Stimulated activated CD4-positive, alpha-beta T cell treated with anti-CD3 and anti-CD28 coated beads, Interleukin-2, amount 100 ng/mL, for 4 hours (primary cell): Measurements from ENCODE around the gene NACC2.

Experiments
- DNase-seq: peaks from one replicate; pipeline ENCODE4 v3.0.0-alpha.2; 2020; ENCODE audit warnings: low read depth

NACC2 gene

GRCh38 chr9:136021872-136022681 lies 73.0 kb downstream of the NACC2 start:
- DNase-seq: no peak

- DNase-seq: no peak
These were observed 73.8 kb downstream of the NACC2 start for GRCh38 chr9:136021171-136021871.

GRCh38 chr9:136020671-136021070 lies 74.4 kb downstream of the NACC2 start:
- no peak for DNase-seq

GRCh38 chr9:136020206-136020605 lies 74.9 kb downstream of the NACC2 start:
- no peak for DNase-seq

- no peak for DNase-seq
These were observed 75.4 kb downstream of the NACC2 start for GRCh38 chr9:136019681-136020060.

- DNase-seq: no peak
These were observed 75.9 kb downstream of the NACC2 start for GRCh38 chr9:136019041-136019680.

- no peak for DNase-seq
These were observed 76.6 kb downstream of the NACC2 start for GRCh38 chr9:136018257-136019031.

- no peak for DNase-seq
These were observed 77.5 kb downstream of the NACC2 start for GRCh38 chr9:136017289-136018190.

- no peak for DNase-seq
These were observed 78.4 kb downstream of the NACC2 start for GRCh38 chr9:136016572-136017288.

- DNase-seq: no peak
These were observed 79.2 kb downstream of the NACC2 start for GRCh38 chr9:136015656-136016571.

- no peak for DNase-seq
These were observed 80.0 kb downstream of the NACC2 start for GRCh38 chr9:136014924-136015633.

- no peak for DNase-seq
These were observed 80.8 kb downstream of the NACC2 start for GRCh38 chr9:136014147-136014923.

GRCh38 chr9:136013524-136014034 lies 81.5 kb downstream of the NACC2 start:
- no peak for DNase-seq

- DNase-seq: no peak
These were observed 82.0 kb downstream of the NACC2 start for GRCh38 chr9:136013116-136013515.

- no peak for DNase-seq
These were observed 82.4 kb downstream of the NACC2 start for GRCh38 chr9:136012651-136013050.

- DNase-seq: no peak
These were observed 83.2 kb downstream of the NACC2 start for GRCh38 chr9:136011703-136012496.

GRCh38 chr9:136011376-136011702 lies 83.8 kb downstream of the NACC2 start:
- DNase-seq: no peak
